Lower lobe of right lung (tissue), 2 donors: Measurements from ENCODE around the gene USP28. TPM values are rescaled to one million over a fixed set of nuclear protein-coding genes. Genes with fewer than 3 reads are reported as not detected.
A peak's percentile ranks its signal among the peaks of the same experiment; 100 is the strongest.

Experiments
- ATAC-seq, 2 donors: fragments of 200-7000 bp; cut with Tn5 transposase; one replicate each; pipeline ENCODE4 v1.9.1; 2020 to 2022; ENCODE audit warnings: mild to moderate bottlenecking in 2 of 2, moderate library complexity in 2 of 2
- DNase-seq: peaks from one replicate; pipeline ENCODE4 v3.0.0-alpha.2; 2020
- H3K27ac ChIP-seq: fragments of 200-600 bp; one replicate; pipeline ENCODE4 v1.8.0; 2022
- H3K27me3 ChIP-seq: fragments of 200-600 bp; one replicate; pipeline ENCODE4 v1.8.0; 2022; ENCODE audit warnings: low read depth
- H3K36me3 ChIP-seq: fragments of 200-600 bp; one replicate; pipeline ENCODE4 v1.8.0; 2022; ENCODE audit warnings: mild to moderate bottlenecking
- H3K4me1 ChIP-seq: fragments of 200-600 bp; one replicate; pipeline ENCODE4 v1.8.0; 2022
- H3K4me3 ChIP-seq: fragments of 200-600 bp; one replicate; pipeline ENCODE4 v1.8.0; 2022; ENCODE audit warnings: mild to moderate bottlenecking
- H3K9me3 ChIP-seq: fragments of 200-600 bp; one replicate; pipeline ENCODE4 v1.8.0; 2022
- intact Hi-C: fragments of 100-400 bp; cut with DNase I; formaldehyde crosslinking; loops from one replicate; pipeline ENCODE4 v1.11.0; 2022
- total RNA-seq: library from RNA; stranded (reverse); fragmentation: NEBNext Ultra II Directional; extraction: Animal tissue kit (Norgen Biotek cat#: 25700); gene quantifications from one replicate; pipeline ENCODE4 v1.2.1, GENCODE V29; 2021
- TF ChIP-seq, protein P1 (sequence below): fragments of 200-600 bp; IDR thresholded peaks from one replicate; pipeline ENCODE4 v1.8.0; 2022; ENCODE audit warnings: antibody characterized with exemption, mild to moderate bottlenecking
- donor health status: DM: no; HTN: yes; CAD: no; lungs with severe emphysema.

The USP28 gene
- total RNA-seq, 1 donor from 2014 or later, result 28.0 TPM

DNA sequence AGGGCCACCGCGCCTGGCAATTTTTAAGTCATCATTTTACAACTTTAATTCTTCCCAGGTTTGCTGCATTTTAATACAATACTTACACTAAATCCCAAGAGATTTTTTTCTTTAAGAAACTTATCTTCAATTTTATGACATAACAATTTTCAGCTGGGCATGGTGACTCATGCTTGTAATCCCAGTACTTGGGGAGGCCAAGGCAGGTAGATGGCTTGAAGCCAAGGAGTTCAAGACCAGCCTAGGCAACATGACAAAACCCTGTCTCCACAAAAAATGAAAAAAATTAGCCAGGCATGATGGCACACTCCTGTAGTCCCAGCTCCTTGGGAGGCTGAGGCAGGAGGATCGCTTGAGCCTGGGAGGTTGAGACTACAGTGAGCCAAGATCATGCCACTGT is 56.9 kb downstream of the USP28 start:
- Histone ChIP-seq H3K9me3 (no peaks in the 10 kb centered on the region), H3K27ac (no peak overlapping the region), H3K36me3 (peaks cover 58% of the 10 kb centered on the region), H3K4me3 (no peak overlapping the region), H3K27me3 (no peaks in the 10 kb centered on the region), H3K4me1 (no peaks in the 10 kb centered on the region)
- TF ChIP-seq, protein P1, sequence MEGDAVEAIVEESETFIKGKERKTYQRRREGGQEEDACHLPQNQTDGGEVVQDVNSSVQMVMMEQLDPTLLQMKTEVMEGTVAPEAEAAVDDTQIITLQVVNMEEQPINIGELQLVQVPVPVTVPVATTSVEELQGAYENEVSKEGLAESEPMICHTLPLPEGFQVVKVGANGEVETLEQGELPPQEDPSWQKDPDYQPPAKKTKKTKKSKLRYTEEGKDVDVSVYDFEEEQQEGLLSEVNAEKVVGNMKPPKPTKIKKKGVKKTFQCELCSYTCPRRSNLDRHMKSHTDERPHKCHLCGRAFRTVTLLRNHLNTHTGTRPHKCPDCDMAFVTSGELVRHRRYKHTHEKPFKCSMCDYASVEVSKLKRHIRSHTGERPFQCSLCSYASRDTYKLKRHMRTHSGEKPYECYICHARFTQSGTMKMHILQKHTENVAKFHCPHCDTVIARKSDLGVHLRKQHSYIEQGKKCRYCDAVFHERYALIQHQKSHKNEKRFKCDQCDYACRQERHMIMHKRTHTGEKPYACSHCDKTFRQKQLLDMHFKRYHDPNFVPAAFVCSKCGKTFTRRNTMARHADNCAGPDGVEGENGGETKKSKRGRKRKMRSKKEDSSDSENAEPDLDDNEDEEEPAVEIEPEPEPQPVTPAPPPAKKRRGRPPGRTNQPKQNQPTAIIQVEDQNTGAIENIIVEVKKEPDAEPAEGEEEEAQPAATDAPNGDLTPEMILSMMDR, result no peak
- intact Hi-C loops, result no loop called here
- DNase-seq (no peak), ATAC-seq (no peak)

- Histone ChIP-seq H3K4me1 (no peaks in the 10 kb centered on the region), H3K4me3 (no peak overlapping the region), H3K9me3 (no peaks in the 10 kb centered on the region), H3K27ac (no peak overlapping the region), H3K27me3 (no peaks in the 10 kb centered on the region), H3K36me3 (peaks cover 58% of the 10 kb centered on the region)
- ATAC-seq, result no peak
- no peak for DNase-seq
- intact Hi-C loops, result no loop called here
- TF ChIP-seq, protein P1, result no peak
Measured at GRCh38 chr11:113817626-113818025, 57.7 kb downstream of the USP28 start.

GRCh38 chr11:113817162-113817561 is 58.2 kb downstream of the USP28 start:
- Histone ChIP-seq H3K9me3 (no peaks in the 10 kb centered on the region), H3K4me3 (no peak overlapping the region), H3K4me1 (no peaks in the 10 kb centered on the region), H3K27ac (no peak overlapping the region), H3K27me3 (no peaks in the 10 kb centered on the region), H3K36me3 (peaks cover 59% of the 10 kb centered on the region)
- DNase-seq, result no peak
- TF ChIP-seq, protein P1, result no peak
- intact Hi-C loops, result no loop called here
- ATAC-seq, result no peak

DNA sequence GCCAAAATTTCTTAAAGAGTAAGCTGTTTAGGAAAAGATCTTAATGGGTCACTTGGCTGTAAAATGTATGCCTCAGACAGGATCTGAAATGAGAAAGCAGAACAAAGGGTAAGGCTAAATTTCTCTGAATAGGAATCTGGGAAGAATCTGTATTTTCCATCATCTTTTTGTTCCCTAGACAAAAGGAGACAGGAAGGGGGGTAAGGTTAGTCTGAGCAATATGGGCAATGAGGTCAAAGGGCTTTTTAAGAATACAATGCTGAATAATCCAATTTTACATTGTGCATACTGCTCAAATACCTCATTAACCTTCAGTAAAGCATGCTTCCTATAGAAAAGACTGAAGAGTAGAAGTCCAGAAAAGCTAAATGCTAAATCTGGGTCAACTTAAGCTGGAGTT is 61.2 kb downstream of the USP28 start:
- Histone ChIP-seq H3K27me3 (no peaks in the 10 kb centered on the region), H3K4me3 (no peak overlapping the region), H3K4me1 (no peaks in the 10 kb centered on the region), H3K9me3 (no peaks in the 10 kb centered on the region), H3K27ac (no peak overlapping the region), H3K36me3 (peaks cover 63% of the 10 kb centered on the region)
- DNase-seq (no peak), ATAC-seq (no peak)
- intact Hi-C loops, result no loop called here
- TF ChIP-seq, protein P1, result no peak

DNA sequence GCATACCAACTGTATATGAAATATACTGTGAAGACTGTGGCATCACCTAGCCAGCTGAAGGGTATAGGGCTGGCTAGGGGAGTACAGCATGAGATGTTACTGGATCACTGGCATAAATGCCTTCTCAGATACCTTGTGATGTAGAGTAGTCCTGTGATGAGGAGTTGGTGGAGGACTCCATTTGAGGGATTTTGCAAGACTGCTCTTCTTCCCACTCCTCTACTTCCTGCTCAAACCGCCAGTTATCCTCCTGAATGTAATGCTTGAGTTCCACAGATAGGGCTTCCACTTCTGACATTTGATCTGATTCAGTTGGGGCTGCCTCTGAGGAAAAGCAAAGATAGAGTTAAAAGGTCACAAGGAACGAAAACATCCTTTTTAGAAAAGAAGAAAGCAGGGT is 66.4 kb downstream of the USP28 start:
- peaks cover 95% of the 10 kb centered on the region for H3K36me3 ChIP-seq
- intact Hi-C loops, result no loop called here
- H3K27me3 ChIP-seq, result no peaks in the 10 kb centered on the region
- H3K4me3 ChIP-seq, result no peak overlapping the region
- DNase-seq (no peak), ATAC-seq (no peak)
- no peak overlapping the region for H3K27ac ChIP-seq
- TF ChIP-seq, protein P1, result no peak
- no peaks in the 10 kb centered on the region for H3K4me1 ChIP-seq
- H3K9me3 ChIP-seq, result no peaks in the 10 kb centered on the region

DNA sequence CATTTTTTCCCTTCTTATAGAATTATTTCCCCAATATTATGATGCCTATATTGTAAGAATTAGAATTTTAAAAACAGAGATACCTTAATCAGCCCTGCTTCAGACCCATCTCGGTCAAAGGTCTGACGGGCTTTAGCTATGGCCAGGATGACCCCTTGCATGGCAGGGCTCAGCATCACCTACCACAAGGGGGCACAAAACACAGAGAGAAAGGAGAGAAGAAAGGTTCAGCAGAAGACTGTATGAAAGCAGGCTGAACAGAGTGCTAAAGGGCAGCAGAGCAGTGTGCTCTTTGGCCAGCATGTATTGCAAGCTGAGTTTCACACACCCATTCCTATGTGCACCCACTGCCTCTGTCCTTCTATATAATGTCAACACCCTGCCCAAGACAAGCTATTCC is 69.0 kb downstream of the USP28 start:
- DNase-seq (no peak), ATAC-seq (peak in 1 of 2 donors; percentile 25)
- no peaks in the 10 kb centered on the region for H3K9me3 ChIP-seq
- H3K27ac ChIP-seq, result no peak overlapping the region
- intact Hi-C loops, result no loop called here
- H3K27me3 ChIP-seq, result no peaks in the 10 kb centered on the region
- TF ChIP-seq, protein P1, result peak; percentile 30
- H3K4me3 ChIP-seq, result no peak overlapping the region
- no peaks in the 10 kb centered on the region for H3K4me1 ChIP-seq
- H3K36me3 ChIP-seq, result peaks cover 96% of the 10 kb centered on the region
